ENCODE measurements around the gene LRRC74B.

Gene LRRC74B

GRCh38 chr22:21032868-21033688 is 12.7 kb upstream of the LRRC74B start:
- H3K9me2 ChIP-seq (replicated peaks; ENCODE audit: low read depth, low read length), result no peaks in the 10 kb centered on the region
- no peak overlapping the region for H2AFZ ChIP-seq (ENCODE audit: low read length)
- no peaks in the 10 kb centered on the region for H3K27me3 ChIP-seq (ENCODE audit: insufficient read depth, low read length, poor library complexity, severe bottlenecking)
- H3K9ac ChIP-seq (ENCODE audit: low read depth, low read length, poor library complexity, severe bottlenecking), result no peak overlapping the region
- H3K4me2 ChIP-seq (ENCODE audit: low read depth, low read length, poor library complexity, severe bottlenecking), result no peak overlapping the region
- H3K9me3 ChIP-seq (ENCODE audit: insufficient read depth, low read depth, low read length), result no peaks in the 10 kb centered on the region
- H3K79me2 ChIP-seq (ENCODE audit: insufficient read depth, low read length), result no peaks in the 10 kb centered on the region
- no peaks in the 10 kb centered on the region for H4K20me1 ChIP-seq (ENCODE audit: insufficient read depth, low read length, poor library complexity, severe bottlenecking)
- no peaks in the 10 kb centered on the region for H3F3A ChIP-seq (ENCODE audit: low read depth)
- H3K4me1 ChIP-seq (ENCODE audit: insufficient read depth, low read length, poor library complexity, severe bottlenecking), result no peaks in the 10 kb centered on the region
- no peaks in the 10 kb centered on the region for H3K36me3 ChIP-seq (ENCODE audit: insufficient read depth, low read length)
- TF ChIP-seq EZH2phosphoT487 (IDR thresholded peaks at IDR 0.05; ENCODE audit: borderline replicate concordance), result no peak
- no peak for TF ChIP-seq CTCF (conservative IDR thresholded peaks at IDR 0.05; ENCODE audit: low read length)
- H3K4me3 ChIP-seq (ENCODE audit: low read length, poor library complexity, severe bottlenecking), result no peak overlapping the region

- Histone ChIP-seq H3K9me3 (ENCODE audit: insufficient read depth, low read depth, low read length) (no peaks in the 10 kb centered on the region), H3K4me1 (ENCODE audit: insufficient read depth, low read length, poor library complexity, severe bottlenecking) (no peaks in the 10 kb centered on the region)
- TF ChIP-seq EZH2phosphoT487 (IDR thresholded peaks at IDR 0.05; ENCODE audit: borderline replicate concordance) (no peak), CTCF (conservative IDR thresholded peaks at IDR 0.05; ENCODE audit: low read length) (no peak)
Observed at GRCh38 chr22:21033895-21034294, 11.9 kb upstream of the LRRC74B start.

GRCh38 chr22:21034989-21035388 is 10.8 kb upstream of the LRRC74B start:
- TF ChIP-seq CTCF (conservative IDR thresholded peaks at IDR 0.05; ENCODE audit: low read length) (no peak), EZH2phosphoT487 (IDR thresholded peaks at IDR 0.05; ENCODE audit: borderline replicate concordance) (no peak)
- Histone ChIP-seq H3K4me2 (ENCODE audit: low read depth, low read length, poor library complexity, severe bottlenecking) (no peak overlapping the region), H3K36me3 (ENCODE audit: insufficient read depth, low read length) (no peaks in the 10 kb centered on the region), H3K4me3 (ENCODE audit: low read length, poor library complexity, severe bottlenecking) (no peak overlapping the region), H3K9ac (ENCODE audit: low read depth, low read length, poor library complexity, severe bottlenecking) (no peak overlapping the region), H3K79me2 (ENCODE audit: insufficient read depth, low read length) (no peaks in the 10 kb centered on the region), H4K20me1 (ENCODE audit: insufficient read depth, low read length, poor library complexity, severe bottlenecking) (no peaks in the 10 kb centered on the region), H3F3A (ENCODE audit: low read depth) (no peaks in the 10 kb centered on the region), H3K4me1 (ENCODE audit: insufficient read depth, low read length, poor library complexity, severe bottlenecking) (no peaks in the 10 kb centered on the region), H3K9me2 (replicated peaks; ENCODE audit: low read depth, low read length) (no peaks in the 10 kb centered on the region), H2AFZ (ENCODE audit: low read length) (no peak overlapping the region), H3K27me3 (ENCODE audit: insufficient read depth, low read length, poor library complexity, severe bottlenecking) (no peaks in the 10 kb centered on the region), H3K9me3 (ENCODE audit: insufficient read depth, low read depth, low read length) (no peaks in the 10 kb centered on the region)

More at GRCh38 chr22:21033895-21034294, 11.9 kb upstream of the LRRC74B start:
- H3K9ac ChIP-seq (ENCODE audit: low read depth, low read length, poor library complexity, severe bottlenecking), result no peak overlapping the region
- H3K9me2 ChIP-seq (replicated peaks; ENCODE audit: low read depth, low read length), result no peaks in the 10 kb centered on the region
- H3K4me2 ChIP-seq (ENCODE audit: low read depth, low read length, poor library complexity, severe bottlenecking), result no peak overlapping the region
- H3K27me3 ChIP-seq (ENCODE audit: insufficient read depth, low read length, poor library complexity, severe bottlenecking), result no peaks in the 10 kb centered on the region
- H2AFZ ChIP-seq (ENCODE audit: low read length), result no peak overlapping the region
- no peaks in the 10 kb centered on the region for H4K20me1 ChIP-seq (ENCODE audit: insufficient read depth, low read length, poor library complexity, severe bottlenecking)
- H3K36me3 ChIP-seq (ENCODE audit: insufficient read depth, low read length), result no peaks in the 10 kb centered on the region
- H3K4me3 ChIP-seq (ENCODE audit: low read length, poor library complexity, severe bottlenecking), result no peak overlapping the region
- H3K79me2 ChIP-seq (ENCODE audit: insufficient read depth, low read length), result no peaks in the 10 kb centered on the region
- no peaks in the 10 kb centered on the region for H3F3A ChIP-seq (ENCODE audit: low read depth)
